HG03135 (cell line): ENCODE results near the gene CACNA1S.

Source experiments
- ATAC-seq: cut with Tn5 transposase; IDR thresholded peaks from one replicate; pipeline ENCODE4 v1.9.1; 2021; ENCODE audit warnings: mild to moderate bottlenecking, moderate library complexity; ENCODE audit not compliant: unreplicated experiment

CACNA1S gene

GRCh38 chr1:201119206-201120197, 7.3 kb upstream of the CACNA1S start:
- no peak for ATAC-seq

GRCh38 chr1:201116091-201116490, 3.9 kb upstream of the CACNA1S start:
- ATAC-seq, result no peak

- ATAC-seq, result no peak
These were observed 3.2 kb upstream of the CACNA1S start for GRCh38 chr1:201115390-201115937.

- ATAC-seq, result peak; percentile 87
These were observed 2.3 kb upstream of the CACNA1S start for GRCh38 chr1:201114245-201115131.

- ATAC-seq, result no peak
These were observed 1.4 kb upstream of the CACNA1S start for GRCh38 chr1:201113451-201114244.

- no peak for ATAC-seq
These were observed 700 bp upstream of the CACNA1S start for GRCh38 chr1:201112926-201113325.

- no peak for ATAC-seq
These were observed 554 bp downstream of the CACNA1S start for GRCh38 chr1:201111672-201112071.

GRCh38 chr1:201111156-201111555, 1.1 kb downstream of the CACNA1S start:
- no peak for ATAC-seq

GRCh38 chr1:201110616-201111015, 1.6 kb downstream of the CACNA1S start:
- ATAC-seq, result no peak

- no peak for ATAC-seq
These were observed 2.1 kb downstream of the CACNA1S start for GRCh38 chr1:201110138-201110537.

- ATAC-seq, result no peak
These were observed 2.6 kb downstream of the CACNA1S start for GRCh38 chr1:201109651-201110050.

- ATAC-seq, result no peak
These were observed 3.6 kb downstream of the CACNA1S start for GRCh38 chr1:201108614-201109013.

GRCh38 chr1:201105688-201106087, 6.5 kb downstream of the CACNA1S start:
- no peak for ATAC-seq

GRCh38 chr1:201104141-201104540, 8.1 kb downstream of the CACNA1S start:
- no peak for ATAC-seq

GRCh38 chr1:201103666-201104065, 8.6 kb downstream of the CACNA1S start:
- no peak for ATAC-seq

- no peak for ATAC-seq
These were observed 11.9 kb downstream of the CACNA1S start for GRCh38 chr1:201100169-201100930.

- no peak for ATAC-seq
These were observed 13.1 kb downstream of the CACNA1S start for GRCh38 chr1:201098992-201099677.

GRCh38 chr1:201096977-201097856, 15.0 kb downstream of the CACNA1S start:
- no peak for ATAC-seq
